GM23338 (cell line): ENCODE data around the gene LRRN1. TPM values are rescaled to one million over a fixed set of nuclear protein-coding genes. Genes with fewer than 3 reads are reported as not detected.

Experiments
- ATAC-seq: fragments of 200-7000 bp; cut with Tn5 transposase; 3 replicates; pipeline ENCODE4 v1.9.1; 2020
- DNase-seq: peaks from one replicate; pipeline ENCODE4 v3.0.0-alpha.2; 2015; ENCODE audit warnings: low spot score
- H2AFZ ChIP-seq: fragments of 200-600 bp; sonication (generic); 2 replicates; pipeline ENCODE4 v1.8.0; 2016; ENCODE audit warnings: antibody characterized with exemption, mild to moderate bottlenecking, moderate library complexity
- H3F3A ChIP-seq: fragments of 200-600 bp; sonication (generic); replicated peaks from 2 replicates; pipeline ENCODE4 v1.8.0; 2017; ENCODE audit warnings: antibody characterized with exemption, mixed run types, low read depth
- H3K27ac ChIP-seq: fragments of 200-600 bp; sonication (generic); 2 replicates; pipeline ENCODE4 v1.6.1; 2016; ENCODE audit warnings: low read depth
- H3K27me3 ChIP-seq: fragments of 200-600 bp; sonication (generic); 2 replicates; pipeline ENCODE4 v1.8.0; 2016; ENCODE audit warnings: mild to moderate bottlenecking, mixed run types, moderate library complexity; ENCODE audit not compliant: insufficient read depth
- H3K36me3 ChIP-seq: fragments of 200-600 bp; sonication (generic); 2 replicates; pipeline ENCODE4 v1.8.0; 2016; ENCODE audit warnings: mild to moderate bottlenecking; ENCODE audit not compliant: insufficient read depth
- H3K4me1 ChIP-seq: fragments of 200-600 bp; sonication (generic); 2 replicates; pipeline ENCODE4 v1.8.0; 2016; ENCODE audit warnings: mild to moderate bottlenecking, moderate library complexity; ENCODE audit not compliant: insufficient read depth
- H3K4me2 ChIP-seq: fragments of 200-600 bp; sonication (generic); 2 replicates; pipeline ENCODE4 v1.7.1; 2017; ENCODE audit warnings: mixed run types
- H3K4me3 ChIP-seq: fragments of 200-600 bp; sonication (generic); 2 replicates; pipeline ENCODE4 v1.6.1; 2016; ENCODE audit warnings: mixed run types
- H3K79me2 ChIP-seq: fragments of 200-600 bp; sonication (generic); replicated peaks from 2 replicates; pipeline ENCODE4 v1.8.0; 2017; ENCODE audit warnings: mild to moderate bottlenecking; ENCODE audit not compliant: insufficient read depth
- H3K9me2 ChIP-seq: fragments of 200-600 bp; sonication (generic); 2 replicates; pipeline ENCODE4 v1.8.0; 2017; ENCODE audit not compliant: insufficient read depth
- H4K20me1 ChIP-seq: fragments of 200-600 bp; sonication (generic); replicated peaks from 2 replicates; pipeline ENCODE4 v1.8.0; 2017; ENCODE audit warnings: mild to moderate bottlenecking; ENCODE audit not compliant: insufficient read depth
- H3K27ac Mint-ChIP-seq: 2 replicates; pipeline ENCODE4 v1.8.0; 2020; ENCODE audit warnings: inconsistent platforms, mild to moderate bottlenecking, moderate library complexity, mixed read lengths
- H3K27me3 Mint-ChIP-seq: 3 replicates; pipeline ENCODE4 v1.8.0; 2022; ENCODE audit warnings: low read depth, mild to moderate bottlenecking, moderate library complexity, mixed read lengths, inconsistent platforms; ENCODE audit not compliant: insufficient read depth, poor library complexity
- H3K36me3 Mint-ChIP-seq: 3 replicates; pipeline ENCODE4 v1.8.0; 2021; ENCODE audit warnings: low read depth, mild to moderate bottlenecking, inconsistent platforms, moderate library complexity, mixed read lengths
- H3K4me1 Mint-ChIP-seq: 3 replicates; pipeline ENCODE4 v1.8.0; 2020; ENCODE audit warnings: mild to moderate bottlenecking, inconsistent platforms, mixed read lengths
- H3K4me3 Mint-ChIP-seq: 3 replicates; pipeline ENCODE4 v1.8.0; 2021; ENCODE audit warnings: moderate library complexity, mild to moderate bottlenecking, inconsistent platforms, mixed read lengths
- H3K9me3 Mint-ChIP-seq: 3 replicates; pipeline ENCODE4 v1.8.0; 2020; ENCODE audit warnings: moderate library complexity, mild to moderate bottlenecking, inconsistent platforms, mixed read lengths
- ETS1 ChIP-seq: IDR thresholded peaks from 2 replicates; pipeline ENCODE4 v1.6.1; 2016; ENCODE audit warnings: antibody characterized with exemption
- EZH2 ChIP-seq: fragments of 200-600 bp; sonication (generic); IDR thresholded peaks from one replicate; pipeline ENCODE4 v1.8.0; 2017; ENCODE audit warnings: antibody characterized with exemption, mild to moderate bottlenecking, low read depth; ENCODE audit not compliant: unreplicated experiment
- NANOG ChIP-seq: IDR thresholded peaks from 2 replicates; pipeline ENCODE4 v1.6.1; 2016; ENCODE audit warnings: antibody characterized with exemption, borderline replicate concordance
- POLR2AphosphoS5 ChIP-seq: IDR thresholded peaks from 2 replicates; pipeline ENCODE4 v1.6.1; 2016; ENCODE audit warnings: antibody characterized with exemption, low read depth
- REST ChIP-seq: IDR thresholded peaks from one replicate; pipeline ENCODE4 v1.6.1; 2018; ENCODE audit warnings: antibody characterized with exemption; ENCODE audit not compliant: unreplicated experiment
- STAT1 ChIP-seq: IDR thresholded peaks from one replicate; pipeline ENCODE4 v1.6.1; 2016; ENCODE audit warnings: antibody characterized with exemption; ENCODE audit not compliant: unreplicated experiment
- ZNF114 ChIP-seq: fragments of 250-450 bp; sonication (Bioruptor Pico); IDR thresholded peaks from 2 replicates; pipeline ENCODE4 v1.5.0; 2020; ENCODE audit warnings: mild to moderate bottlenecking, moderate library complexity
- ZNF331 ChIP-seq: fragments of 250-450 bp; sonication (Bioruptor Pico); IDR thresholded peaks from 2 replicates; pipeline ENCODE4 v1.5.0; 2020; ENCODE audit warnings: low read depth, mild to moderate bottlenecking, moderate library complexity
- ZNF462 ChIP-seq: fragments of 250-450 bp; sonication (Bioruptor Pico); IDR thresholded peaks from 2 replicates; pipeline ENCODE4 v1.5.0; 2020; ENCODE audit warnings: mild to moderate bottlenecking, moderate library complexity
- polyA plus RNA-seq: library from polyadenylated mRNA; unstranded; fragments of >200 nt; fragmentation: Nextera tagmentation; extraction: Ambion mirVana; gene quantifications from 2 replicates; pipeline ENCODE4 v1.2.1, GENCODE V29; 2016
- total RNA-seq: library from RNA; depleted of rRNA; stranded (reverse); fragments of >200 nt; shearing (Covaris generic); gene quantifications from 2 replicates; pipeline ENCODE4 v1.2.3, GENCODE V29; 2014

LRRN1 gene
- total and polyA plus RNA-seq, 2 experiments from 2014 or later, result 85.7 to 172 TPM

- H3K79me2 ChIP-seq, result no peaks in the 10 kb centered on the region
- no peak overlapping the region for H2AFZ ChIP-seq
Measured at GRCh38 chr3:3771567-3771966, 27.7 kb upstream of the LRRN1 start.

More at GRCh38 chr3:3771567-3771966, 27.7 kb upstream of the LRRN1 start:
- Histone ChIP-seq H3K4me1 (no peaks in the 10 kb centered on the region), H3K27ac (no peak overlapping the region), H3K27me3 (no peaks in the 10 kb centered on the region), H3K4me3 (no peak overlapping the region), H3F3A (no peaks in the 10 kb centered on the region), H4K20me1 (no peaks in the 10 kb centered on the region), H3K9me2 (0 out of 2 replicates have a peak, but pooled peaks cover 4% of the 10 kb centered on the region), H3K36me3 (no peaks in the 10 kb centered on the region), H3K4me2 (no peak overlapping the region)
- H3K4me1 Mint-ChIP-seq, result no peaks in the 10 kb centered on the region
- no peak overlapping the region for H3K4me3 Mint-ChIP-seq
- H3K9me3 Mint-ChIP-seq, result peaks cover 81% of the 10 kb centered on the region
- ATAC-seq, result no peak
- no peak for TF ChIP-seq ZNF462 (CRISPR knock-in tag)
- no peak for TF ChIP-seq POLR2AphosphoS5
- no peak for TF ChIP-seq ZNF114
- no peak for TF ChIP-seq NANOG
- TF ChIP-seq REST, result no peak
- TF ChIP-seq EZH2, result no peak
- no peak for TF ChIP-seq ZNF331 (CRISPR knock-in tag)
- no peak for TF ChIP-seq STAT1
- TF ChIP-seq ETS1, result no peak
- DNase-seq, result no peak
- H3K36me3 Mint-ChIP-seq, result peaks cover 9% of the 10 kb centered on the region
- H3K27me3 Mint-ChIP-seq, result no peaks in the 10 kb centered on the region
- no peak overlapping the region for H3K27ac Mint-ChIP-seq
